CD4-positive, alpha-beta T cell (primary cell): ENCODE data around the gene CBLL1. TPM values are rescaled to one million over a fixed set of nuclear protein-coding genes. Genes with fewer than 3 reads are reported as not detected.

Experiments used
- ATAC-seq: fragments of 200-7000 bp; cut with Tn5 transposase; one replicate; pipeline ENCODE4 v1.10.0; 2022; ENCODE audit warnings: mild to moderate bottlenecking; ENCODE audit not compliant: poor library complexity
- CTCF ChIA-PET: fragments of 350-600 bp; sonication (Branson Sonifier 250); formaldehyde crosslinking; loops from one replicate; lab custom pipeline; 2021; ENCODE audit warnings: antibody characterized with exemption, inconsistent platforms; lab: Charles Lee
- POLR2A ChIA-PET: fragments of 350-600 bp; sonication (Branson Sonifier 250); formaldehyde crosslinking; loops from one replicate; lab custom pipeline; 2021; ENCODE audit warnings: antibody characterized with exemption, inconsistent platforms; lab: Charles Lee
- DNase-seq, 14 experiments: peaks; one replicate each; pipeline ENCODE4 v3.0.0-alpha.2; 2013 to 2020; ENCODE audit warnings: mixed read lengths in 2 of 14
- H3K27ac ChIP-seq, 2 donors: one replicate each; pipeline versions ENCODE4 v1.5.1 to v1.7.0; 2013; ENCODE audit warnings: low read length in 2 of 2, low read depth in 1 of 2, mild to moderate bottlenecking in 1 of 2
- H3K27me3 ChIP-seq, 2 experiments: 1 replicate in 1 of 2; 2 replicates in 1 of 2; pipeline versions ENCODE4 v1.6.1 to v1.7.0; 2013; ENCODE audit warnings: low read length in 2 of 2, control low read depth in 1 of 2, mild to moderate bottlenecking in 1 of 2, moderate library complexity in 1 of 2; ENCODE audit not compliant: insufficient read depth in 2 of 2, control insufficient read depth in 1 of 2
- H3K36me3 ChIP-seq: one replicate; pipeline ENCODE4 v1.6.1; 2013; ENCODE audit warnings: low read length, control low read depth; ENCODE audit not compliant: insufficient read depth
- H3K4me1 ChIP-seq: one replicate; pipeline ENCODE4 v1.6.1; 2013; ENCODE audit warnings: low read length, control low read depth; ENCODE audit not compliant: insufficient read depth
- H3K4me3 ChIP-seq: one replicate; pipeline ENCODE4 v1.5.1; 2013; ENCODE audit warnings: mild to moderate bottlenecking, low read length, moderate library complexity
- H3K9me3 ChIP-seq, 2 experiments: 1 replicate in 1 of 2; 2 replicates in 1 of 2; pipeline versions ENCODE4 v1.6.1 to v1.7.0; 2013; ENCODE audit warnings: low read length in 2 of 2, mild to moderate bottlenecking in 2 of 2, control low read depth in 1 of 2, moderate library complexity in 1 of 2; ENCODE audit not compliant: control insufficient read depth in 1 of 2, insufficient read depth in 1 of 2
- H3K27ac Mint-ChIP-seq: one replicate; pipeline ENCODE4 v1.8.0; 2020; ENCODE audit warnings: mixed read lengths
- H3K27me3 Mint-ChIP-seq: one replicate; pipeline ENCODE4 v1.8.0; 2021; ENCODE audit warnings: mixed read lengths
- H3K36me3 Mint-ChIP-seq: one replicate; pipeline ENCODE4 v1.8.0; 2021; ENCODE audit warnings: low read depth, mixed read lengths
- H3K4me1 Mint-ChIP-seq: one replicate; pipeline ENCODE4 v1.8.0; 2021; ENCODE audit warnings: low read depth, mixed read lengths
- H3K4me3 Mint-ChIP-seq: one replicate; pipeline ENCODE4 v1.8.0; 2020; ENCODE audit warnings: mild to moderate bottlenecking, mixed read lengths
- H3K9me3 Mint-ChIP-seq: one replicate; pipeline ENCODE4 v1.8.0; 2020; ENCODE audit warnings: mixed read lengths
- intact Hi-C, 2 experiments: fragments of 100-400 bp; cut with DNase I in 1 of 2; cut with micrococcal nuclease in 1 of 2; formaldehyde crosslinking; loops; one replicate each; pipeline versions ENCODE4 v1.15.1 to v1.9.0; 2023 to 2025; cut with DNase I, micrococcal nuclease
- polyA plus RNA-seq, 2 donors: library from polyadenylated mRNA; unstranded; fragments of 120-200 nt; gene quantifications; one replicate each; pipeline ENCODE4 v1.2.1, GENCODE V29; 2013
- total RNA-seq, 174 experiments: library from RNA in 2 of 174; stranded (reverse) in 2 of 174; gene quantifications; one replicate each; pipeline ENCODE4 v1.2.3 and lab custom pipeline; 2021 to 2026
- TF ChIP-seq, protein P1 (sequence below): fragments of 200-600 bp; IDR thresholded peaks from one replicate; pipeline ENCODE4 v1.8.0; 2022; ENCODE audit warnings: antibody characterized with exemption, mild to moderate bottlenecking

CBLL1 gene
- total RNA-seq: 10 to 100 TPM; 77.8 to 80.2 TPM
- 62.7 TPM for polyA plus RNA-seq (2013, experiment 1 of 2)
- 71.2 TPM for polyA plus RNA-seq (2013, experiment 2 of 2)
- 35.1 to 160 (median 64.6) reads per million in 172 experiments for total RNA-seq (lab: John Stamatoyannopoulos, UW)

DNA sequence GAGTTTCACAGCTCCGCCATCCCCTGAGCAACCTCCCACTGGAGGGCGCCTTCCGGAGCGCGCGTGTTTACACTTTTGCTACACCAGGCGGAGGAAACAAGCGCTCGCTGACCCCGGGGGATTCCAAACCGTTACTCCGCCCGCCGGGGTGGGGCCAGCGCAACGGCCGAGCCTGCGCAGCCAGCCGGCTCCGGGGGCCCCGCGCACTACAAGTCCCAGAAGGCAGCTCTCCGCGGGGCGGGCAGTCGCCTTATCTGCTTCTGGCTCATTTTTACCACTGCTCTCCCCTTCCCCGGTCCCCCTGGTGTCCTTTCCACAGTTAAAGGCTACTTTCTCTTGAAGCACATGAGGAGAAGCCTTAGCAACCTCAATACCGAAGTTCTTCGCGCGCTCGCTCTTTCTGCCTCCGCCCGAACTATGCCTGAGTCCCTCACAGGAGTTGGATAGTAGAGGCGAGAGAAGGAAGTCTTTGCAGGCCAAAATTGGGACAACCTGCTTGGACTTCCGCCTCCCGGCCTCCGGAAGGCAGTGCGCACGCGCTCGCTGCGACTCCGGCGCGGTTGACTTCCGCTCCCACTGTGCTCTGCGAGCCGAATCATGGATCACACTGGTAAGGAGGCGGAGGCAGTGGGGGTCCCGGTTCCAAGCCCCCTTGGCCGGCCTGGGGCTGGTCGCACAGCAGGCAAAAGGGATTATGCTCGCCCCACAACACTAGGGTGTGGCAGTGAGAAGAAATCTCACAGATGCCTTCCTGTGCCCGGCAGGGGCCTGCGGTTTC lies at the start of gene CBLL1:
Gene CBLL1 (plus strand): TSS at position 576 of the 778 bp plus-strand sequence. CDS start 22 bp downstream, at position 598.
- Mint-ChIP-seq H3K4me1 (peaks cover 55% of the 10 kb centered on the region), H3K4me3 (peak within 1 kb of the TSS; percentile 93), H3K9me3 (no peaks in the 10 kb centered on the region), H3K36me3 (peaks cover 47% of the 10 kb centered on the region), H3K27ac (peak within 1 kb of the TSS; percentile 99), H3K27me3 (no peaks in the 10 kb centered on the region)
- H3K27me3 ChIP-seq: no peaks in the 10 kb centered on the region
- H3K9me3 ChIP-seq: no peaks in the 10 kb centered on the region
- intact Hi-C loops: loop anchor here (1.0 to 10.0 kb wide), 10 partner anchors 130 to 1459 kb away; partner anchors contain the start of genes COG5 (in 2 of the 2), DUS4L (in 2 of the 2), HBP1 (in 1 of the 2) and NAMPT (in 1 of the 2)
- H3K36me3 ChIP-seq: no peaks in the 10 kb centered on the region
- peak within 1 kb of the TSS; percentile 99 for H3K27ac ChIP-seq
- ChIA-PET POLR2A (interaction anchor here (0.6 to 6.0 kb wide), 43 partner anchors 9 to 1632 kb away, joined by 3 to 152 read pairs (median 5); partner anchors contain the start of genes BCAP29, CCDC71L, COG5 and DLD), CTCF (interaction anchor here (1.0 to 2.6 kb wide), 13 partner anchors 11 to 1459 kb away, joined by 3 to 30 read pairs (median 4); partner anchors contain the start of genes COG5, DLD, DUS4L and HBP1)
- peaks cover 15% of the 10 kb centered on the region for H3K4me1 ChIP-seq
- ATAC-seq (peak; percentile 90), DNase-seq (peak; percentile 94 to 98 (median 97))
- peak within 1 kb of the TSS; percentile 87 for H3K4me3 ChIP-seq
- TF ChIP-seq, protein P1, sequence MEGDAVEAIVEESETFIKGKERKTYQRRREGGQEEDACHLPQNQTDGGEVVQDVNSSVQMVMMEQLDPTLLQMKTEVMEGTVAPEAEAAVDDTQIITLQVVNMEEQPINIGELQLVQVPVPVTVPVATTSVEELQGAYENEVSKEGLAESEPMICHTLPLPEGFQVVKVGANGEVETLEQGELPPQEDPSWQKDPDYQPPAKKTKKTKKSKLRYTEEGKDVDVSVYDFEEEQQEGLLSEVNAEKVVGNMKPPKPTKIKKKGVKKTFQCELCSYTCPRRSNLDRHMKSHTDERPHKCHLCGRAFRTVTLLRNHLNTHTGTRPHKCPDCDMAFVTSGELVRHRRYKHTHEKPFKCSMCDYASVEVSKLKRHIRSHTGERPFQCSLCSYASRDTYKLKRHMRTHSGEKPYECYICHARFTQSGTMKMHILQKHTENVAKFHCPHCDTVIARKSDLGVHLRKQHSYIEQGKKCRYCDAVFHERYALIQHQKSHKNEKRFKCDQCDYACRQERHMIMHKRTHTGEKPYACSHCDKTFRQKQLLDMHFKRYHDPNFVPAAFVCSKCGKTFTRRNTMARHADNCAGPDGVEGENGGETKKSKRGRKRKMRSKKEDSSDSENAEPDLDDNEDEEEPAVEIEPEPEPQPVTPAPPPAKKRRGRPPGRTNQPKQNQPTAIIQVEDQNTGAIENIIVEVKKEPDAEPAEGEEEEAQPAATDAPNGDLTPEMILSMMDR: peak; percentile 68

DNA sequence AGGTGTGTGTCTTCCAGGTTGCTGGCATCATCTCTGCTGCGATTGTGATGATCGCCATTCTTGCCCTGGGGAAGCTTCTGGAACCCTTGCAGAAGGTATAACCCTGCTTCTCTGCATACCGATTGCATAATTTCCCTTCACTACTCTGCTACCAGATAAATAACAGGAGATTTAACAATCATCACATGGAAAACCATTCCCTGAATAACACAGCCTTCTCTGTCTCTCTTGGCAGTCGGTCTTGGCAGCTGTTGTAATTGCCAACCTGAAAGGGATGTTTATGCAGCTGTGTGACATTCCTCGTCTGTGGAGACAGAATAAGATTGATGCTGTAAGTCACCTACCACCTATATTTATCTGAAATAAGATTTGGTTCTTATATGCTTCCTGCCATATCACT lies 49.6 kb upstream of the CBLL1 start:
- ChIA-PET CTCF (no interaction called here), POLR2A (no interaction called here)
- Mint-ChIP-seq H3K9me3 (no peaks in the 10 kb centered on the region), H3K27me3 (peaks cover 18% of the 10 kb centered on the region), H3K27ac (no peak overlapping the region), H3K4me3 (no peak overlapping the region), H3K4me1 (no peaks in the 10 kb centered on the region), H3K36me3 (no peaks in the 10 kb centered on the region)
- Histone ChIP-seq H3K36me3 (no peaks in the 10 kb centered on the region), H3K9me3 (no peaks in the 10 kb centered on the region), H3K27me3 (peaks cover 0 to 7% of the 10 kb centered on the region in 2 experiments), H3K4me3 (no peak overlapping the region), H3K4me1 (no peaks in the 10 kb centered on the region), H3K27ac (no peak overlapping the region)
- DNase-seq (no peak), ATAC-seq (no peak)
- intact Hi-C loops: no loop called here
- TF ChIP-seq, protein P1: no peak

- H3K9me3 Mint-ChIP-seq: no peaks in the 10 kb centered on the region
- no peak overlapping the region for H3K4me3 ChIP-seq
- intact Hi-C loops: no loop called here
- no peaks in the 10 kb centered on the region for H3K4me1 Mint-ChIP-seq
- H3K27ac ChIP-seq: no peak overlapping the region
- ATAC-seq: no peak
- ChIA-PET CTCF (no interaction called here), POLR2A (no interaction called here)
- H3K4me3 Mint-ChIP-seq: no peak overlapping the region
- H3K9me3 ChIP-seq: no peaks in the 10 kb centered on the region
- H3K27me3 Mint-ChIP-seq: peaks cover 18% of the 10 kb centered on the region
- TF ChIP-seq, protein P1: no peak
- no peak for DNase-seq
- peaks cover 0 to 4% of the 10 kb centered on the region in 2 experiments for H3K27me3 ChIP-seq
- no peak overlapping the region for H3K27ac Mint-ChIP-seq
- no peaks in the 10 kb centered on the region for H3K36me3 ChIP-seq
- no peaks in the 10 kb centered on the region for H3K4me1 ChIP-seq
- H3K36me3 Mint-ChIP-seq: no peaks in the 10 kb centered on the region
Observed at GRCh38 chr7:107696330-107696946, 47.5 kb upstream of the CBLL1 start.
